Stimulated activated naive CD4-positive, alpha-beta T cell treated with Interleukin-2 at 50 U/mL for 16 hours (primary cell): ENCODE data around the gene PKIG.

Experiments used
- DNase-seq: peaks from one replicate; lab custom pipeline; 2025; lab: John Stamatoyannopoulos, UW

PKIG gene

DNA sequence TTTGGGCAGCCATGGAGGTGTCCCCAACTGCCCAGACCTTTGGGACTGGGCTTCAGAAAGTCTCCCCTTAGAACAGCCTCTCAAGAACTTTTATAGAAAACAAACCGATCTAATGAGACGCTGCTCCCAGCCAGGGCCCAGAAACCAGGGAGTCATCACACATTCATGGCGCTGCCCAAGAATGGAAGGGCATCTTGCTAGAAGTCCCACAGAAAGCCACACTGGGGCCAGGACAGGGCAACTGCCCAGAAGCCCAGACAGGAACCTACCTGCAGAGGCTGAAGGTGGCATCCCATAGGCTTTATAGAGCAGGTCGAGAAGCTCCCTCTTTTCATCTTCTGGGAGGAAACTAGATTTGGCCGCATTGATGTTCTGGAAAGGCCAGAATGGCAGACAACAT is 37.7 kb downstream of the PKIG start:
- no peak for DNase-seq

DNA sequence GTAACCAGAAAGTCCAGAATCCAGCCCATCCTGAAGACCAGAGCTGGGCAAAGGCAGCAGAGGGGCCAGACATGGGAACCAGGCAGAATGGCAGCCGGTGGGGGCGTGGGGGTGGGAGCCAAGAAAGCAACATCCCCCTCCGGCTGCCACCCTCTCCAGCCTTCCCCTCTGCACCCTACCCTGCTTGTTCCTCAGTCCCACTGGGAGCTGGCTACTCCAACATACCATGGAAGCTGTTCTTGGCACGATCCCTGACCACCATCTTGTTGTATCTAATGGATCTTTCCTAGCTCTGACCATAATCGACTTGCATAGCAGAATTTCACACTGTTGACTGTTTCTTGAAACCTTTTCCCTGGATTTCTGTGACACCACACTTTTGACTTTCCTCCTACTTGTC is 38.9 kb downstream of the PKIG start:
- no peak for DNase-seq

DNA sequence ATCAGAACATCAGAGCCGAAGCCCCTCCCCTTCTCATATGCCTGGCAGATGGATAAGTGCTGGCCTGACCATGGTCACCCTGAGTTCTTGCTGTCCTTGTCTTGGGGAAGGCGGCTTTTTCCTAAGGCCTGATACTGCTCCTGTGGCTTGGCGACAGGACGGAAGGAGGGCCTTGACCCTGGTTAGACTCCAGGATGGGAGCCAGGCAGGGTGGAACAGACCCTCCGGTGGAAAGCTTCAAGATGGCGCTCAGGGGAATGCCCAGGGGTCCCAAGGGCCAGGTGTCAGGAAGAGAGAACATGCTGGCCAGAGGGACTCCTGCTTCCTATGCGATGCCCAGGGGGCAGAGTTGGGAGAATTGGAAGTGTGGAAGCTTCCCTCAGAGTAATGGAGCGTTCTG is 39.6 kb downstream of the PKIG start:
- DNase-seq = no peak

DNA sequence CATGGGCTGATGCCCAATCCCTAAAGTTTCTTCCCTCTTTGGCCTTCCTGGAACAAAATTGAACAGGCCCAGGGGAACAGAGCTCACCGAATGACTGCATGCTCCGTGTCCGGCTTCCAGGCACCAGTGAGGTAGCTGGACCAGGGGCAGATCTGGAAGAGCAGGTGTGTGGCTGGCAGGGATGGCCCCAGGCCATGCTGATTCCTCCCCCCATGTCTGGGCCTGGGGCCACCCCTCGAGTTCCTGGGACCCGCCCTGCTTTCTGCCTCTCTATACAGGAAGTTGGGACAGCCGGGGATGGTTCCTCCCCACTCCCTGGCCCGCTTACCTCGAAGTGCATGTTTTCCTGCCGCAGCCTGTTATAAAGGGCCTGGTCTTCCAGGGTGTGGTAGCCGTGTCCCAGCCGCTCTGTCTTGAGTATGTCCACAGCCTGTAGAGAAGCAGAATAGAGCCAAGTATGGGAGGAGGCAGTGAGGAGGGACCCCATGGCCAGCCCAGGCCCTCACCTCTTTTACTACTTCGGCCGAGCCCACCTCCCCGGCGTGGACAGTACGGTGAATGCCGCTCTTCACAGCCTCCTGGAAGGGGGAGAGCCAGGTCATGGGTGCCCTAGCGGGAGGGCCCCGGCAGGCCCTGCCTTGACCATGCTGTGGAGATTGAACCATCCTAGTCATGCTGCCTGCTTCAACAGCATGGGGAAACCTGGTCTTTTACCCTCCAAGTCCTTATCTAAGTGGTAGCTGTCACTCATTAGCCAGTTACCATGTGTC is 40.3 kb downstream of the PKIG start:
- DNase-seq = no peak

DNA sequence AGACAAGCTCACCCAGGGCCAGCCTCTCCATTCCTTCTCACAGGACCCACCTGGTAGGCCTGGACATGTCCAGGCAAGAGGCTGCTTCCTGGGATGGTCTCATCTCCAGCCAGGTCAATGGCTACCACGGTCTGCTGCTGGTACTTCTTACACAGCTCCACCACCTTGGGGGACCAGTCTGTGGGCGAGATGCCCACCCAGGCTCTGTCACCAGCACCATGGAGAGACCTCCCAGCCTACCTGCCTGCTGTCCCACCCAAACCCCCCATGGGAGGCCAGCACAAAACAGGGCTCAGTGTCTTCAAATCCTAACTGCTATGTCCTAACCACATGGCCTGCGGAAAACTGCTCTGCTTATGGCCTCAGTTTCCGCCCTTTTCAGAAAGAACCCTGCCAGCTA is 41.8 kb downstream of the PKIG start:
- no peak for DNase-seq

DNA sequence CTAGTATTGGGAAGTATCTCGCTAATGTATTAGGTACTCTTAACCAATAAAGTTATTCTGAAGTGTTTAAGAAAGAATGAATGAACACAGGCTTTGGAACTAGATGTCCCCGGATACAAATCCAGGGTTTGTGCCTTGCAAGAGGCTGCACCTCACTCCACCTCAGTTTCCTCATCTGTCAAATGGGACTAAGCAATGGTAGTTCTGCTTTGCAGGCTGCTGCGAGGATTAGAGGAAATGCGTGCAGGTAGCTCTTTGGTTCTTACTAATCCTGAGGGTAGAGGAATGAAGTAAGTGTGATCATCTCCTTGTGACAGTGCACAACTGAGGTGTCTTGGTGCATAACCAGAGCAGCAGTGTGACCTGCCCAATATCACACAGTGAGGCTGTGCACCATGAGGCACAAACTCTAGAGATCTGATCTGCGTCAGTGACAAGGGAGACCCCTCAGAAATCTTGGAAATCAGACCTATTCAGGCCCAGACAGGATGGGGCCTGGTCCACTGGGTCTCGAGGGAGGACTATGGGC is 42.4 kb downstream of the PKIG start:
- no peak for DNase-seq

DNA sequence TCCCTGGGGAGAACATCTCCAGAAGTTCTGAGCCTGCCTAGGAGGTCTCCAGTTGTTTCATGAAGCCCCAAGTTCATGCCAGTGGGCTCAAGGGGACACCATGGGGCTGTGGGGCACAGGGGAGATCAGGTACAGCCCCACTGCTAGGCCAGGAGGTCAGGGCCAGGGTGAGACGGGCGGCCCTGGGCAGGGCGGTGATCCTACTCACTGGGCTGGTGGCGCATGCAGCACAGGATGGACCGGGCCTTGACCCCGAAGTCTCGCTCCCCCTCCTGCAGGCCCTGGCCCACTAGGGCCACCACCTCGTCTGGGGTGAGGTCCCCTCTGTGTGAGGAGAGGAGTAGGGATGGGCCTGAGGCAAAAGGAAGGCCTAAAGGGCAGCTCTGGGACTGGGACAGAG is 43.0 kb downstream of the PKIG start:
- no peak for DNase-seq

DNA sequence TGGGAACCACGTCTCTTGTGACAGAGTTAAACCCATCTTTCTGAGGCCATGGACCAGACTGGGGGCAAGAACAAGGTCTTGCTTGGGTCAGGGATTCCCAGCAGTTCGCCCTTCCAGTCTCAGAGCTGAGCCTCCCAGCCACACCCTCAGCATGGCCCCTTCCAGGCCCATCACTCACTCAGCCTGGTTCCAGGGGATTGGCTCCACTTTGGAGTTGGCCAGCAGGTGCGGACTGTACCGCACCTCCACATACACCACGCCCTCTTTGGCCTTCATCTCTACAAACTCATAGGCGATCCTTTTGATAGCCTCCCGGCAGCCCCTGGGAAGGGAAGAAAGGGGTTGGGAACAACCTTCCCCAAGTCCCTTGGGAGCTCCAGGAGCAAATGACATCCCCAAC is 43.9 kb downstream of the PKIG start:
- no peak for DNase-seq

DNA sequence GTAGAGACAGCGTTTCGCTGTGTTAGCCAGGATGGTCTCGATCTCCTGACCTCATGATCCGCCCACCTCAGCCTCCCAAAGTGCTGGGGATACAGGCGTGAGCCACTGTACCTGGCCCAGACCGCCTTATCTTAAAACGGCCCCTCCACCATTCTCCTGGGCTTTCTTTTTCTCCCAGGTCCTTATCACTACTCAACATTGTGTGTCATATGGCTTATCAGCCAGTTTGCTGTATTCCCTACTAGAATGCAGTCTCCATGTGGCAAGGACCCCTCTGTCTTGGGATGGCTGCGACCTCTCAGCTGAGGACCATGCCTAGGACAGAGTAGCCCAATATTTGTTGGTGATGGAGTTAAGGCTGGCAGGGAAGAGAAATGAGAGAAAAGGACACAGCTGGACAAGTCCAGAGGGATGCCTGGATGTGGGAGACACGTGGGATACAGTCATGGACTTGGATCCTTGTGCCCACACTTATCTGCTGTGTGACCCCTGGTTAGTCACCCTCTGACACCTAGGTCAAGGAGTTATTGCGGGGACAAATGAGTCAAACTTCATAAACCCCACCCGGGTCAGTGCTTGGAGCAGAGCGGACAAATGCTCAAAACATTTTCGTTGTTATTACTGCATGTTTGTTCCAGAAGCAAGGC is 45.1 kb downstream of the PKIG start:
- no peak for DNase-seq

DNA sequence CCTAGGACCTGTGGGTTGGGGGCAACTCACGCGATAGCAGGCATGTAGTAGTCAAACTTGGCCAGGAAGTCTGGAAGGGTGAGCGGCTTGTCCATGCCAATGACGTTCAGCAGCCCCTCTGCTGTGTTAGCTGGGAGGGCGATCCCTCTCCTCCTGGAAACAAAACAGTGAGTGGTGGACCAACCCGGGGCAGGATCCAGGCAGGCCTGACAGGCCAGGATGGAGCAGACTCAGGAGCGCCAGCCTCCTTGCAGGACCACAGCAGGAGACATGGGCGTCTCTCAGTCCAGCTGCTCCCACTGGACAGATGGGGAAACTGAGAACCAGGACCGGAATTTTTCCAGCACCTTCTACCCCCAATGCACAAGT is 46.6 kb downstream of the PKIG start:
- no peak for DNase-seq

DNA sequence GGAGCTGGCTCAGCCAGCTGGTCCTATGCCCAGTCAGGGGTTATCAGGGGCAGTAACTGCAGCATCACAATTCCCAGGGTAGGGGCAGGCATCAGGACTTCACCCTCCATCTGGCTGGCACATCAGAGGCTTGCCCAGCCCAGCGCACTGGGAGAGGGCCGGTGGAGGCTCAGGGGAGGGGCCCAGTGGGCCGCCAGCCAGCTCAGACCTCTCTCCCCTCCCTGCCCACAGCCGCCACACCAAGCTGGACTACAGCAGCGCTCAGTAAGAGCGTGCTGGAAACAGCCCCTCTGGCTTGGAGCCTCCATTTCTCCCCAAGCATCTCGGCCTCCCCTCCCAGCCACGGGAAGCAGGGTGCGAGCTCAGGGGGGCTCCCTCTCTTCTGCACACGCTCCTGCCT is 47.2 kb downstream of the PKIG start:
- no peak for DNase-seq

DNA sequence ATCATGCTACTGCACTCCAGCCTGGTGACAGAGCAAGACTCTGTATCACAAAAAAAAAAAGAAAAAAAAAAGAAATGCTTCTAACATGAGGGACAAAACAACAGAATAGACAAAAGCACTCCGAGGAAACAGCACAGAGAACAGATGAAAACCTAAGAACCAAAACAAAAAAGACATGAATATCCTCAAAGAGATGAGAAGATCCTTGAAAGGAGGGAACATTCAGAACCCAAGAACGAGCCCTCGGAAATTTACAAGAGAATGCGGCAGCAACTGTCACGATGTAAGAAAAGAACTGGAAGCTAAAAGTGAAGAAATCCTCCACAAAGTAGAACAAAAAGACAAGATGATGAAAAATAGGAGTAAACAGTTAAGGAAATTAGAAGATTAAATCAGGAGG is 47.9 kb downstream of the PKIG start:
- no peak for DNase-seq

DNA sequence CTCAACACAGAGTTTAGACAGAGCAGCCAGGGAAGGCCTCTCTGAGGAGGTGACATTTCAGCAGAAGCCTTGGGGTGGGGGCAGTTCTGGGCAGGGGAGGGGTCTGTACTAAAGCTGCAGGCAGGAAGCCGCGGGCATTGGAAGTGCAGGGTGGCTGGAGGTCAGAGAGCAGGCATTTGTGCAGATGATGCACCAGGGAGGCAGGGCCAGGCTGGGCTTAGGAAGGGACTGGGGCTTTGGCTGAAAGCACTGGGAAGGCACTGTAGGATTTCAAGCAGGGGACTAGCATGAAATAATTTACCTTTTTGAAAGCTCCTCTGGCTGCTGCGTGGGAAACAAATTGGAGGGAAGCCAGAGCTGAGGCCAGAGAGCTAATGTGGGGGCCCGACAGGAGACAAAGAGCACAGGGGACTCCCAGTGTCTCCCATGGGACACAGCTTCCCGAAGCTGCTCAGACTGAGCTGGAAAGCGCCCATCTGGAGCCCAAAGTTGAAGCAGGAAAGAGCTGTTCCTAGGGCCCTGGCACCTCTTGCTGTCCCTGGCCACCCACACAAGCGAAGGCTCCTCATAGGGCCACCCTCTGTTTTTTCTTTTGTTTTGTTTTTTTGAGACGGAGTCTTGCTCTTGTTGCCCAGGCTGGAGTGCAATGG is 49.8 kb downstream of the PKIG start:
- no peak for DNase-seq

DNA sequence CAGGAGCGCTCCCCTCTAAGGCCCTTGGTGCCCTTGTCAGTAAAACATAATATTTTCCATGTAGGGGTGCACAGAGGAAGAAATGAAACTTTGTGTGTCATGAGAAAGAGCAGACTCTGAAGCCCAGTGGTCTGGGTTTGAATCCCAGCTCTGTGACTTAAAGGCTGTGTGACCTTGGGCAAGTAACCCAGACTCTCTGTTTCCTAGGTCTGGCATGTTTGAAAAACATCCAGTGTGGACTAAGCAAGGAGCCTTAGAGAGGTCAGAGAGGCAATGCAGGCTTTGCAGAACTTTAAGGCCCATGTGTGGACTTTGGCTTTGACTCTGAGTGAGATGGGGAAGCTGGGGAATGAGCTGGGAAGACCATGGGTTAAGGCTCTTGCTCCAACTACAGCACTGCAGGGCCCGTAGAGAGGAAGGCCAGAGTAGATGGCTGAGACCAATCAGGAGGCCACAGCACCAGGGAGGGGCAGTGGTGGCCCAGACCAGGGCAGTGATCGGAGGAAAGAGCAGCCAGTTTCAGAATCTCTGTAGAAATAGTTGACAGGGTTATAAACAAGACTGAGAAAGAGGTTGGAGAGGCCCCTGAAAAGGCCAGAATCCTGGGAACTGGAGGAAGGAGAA is 50.9 kb downstream of the PKIG start:
- no peak for DNase-seq

DNA sequence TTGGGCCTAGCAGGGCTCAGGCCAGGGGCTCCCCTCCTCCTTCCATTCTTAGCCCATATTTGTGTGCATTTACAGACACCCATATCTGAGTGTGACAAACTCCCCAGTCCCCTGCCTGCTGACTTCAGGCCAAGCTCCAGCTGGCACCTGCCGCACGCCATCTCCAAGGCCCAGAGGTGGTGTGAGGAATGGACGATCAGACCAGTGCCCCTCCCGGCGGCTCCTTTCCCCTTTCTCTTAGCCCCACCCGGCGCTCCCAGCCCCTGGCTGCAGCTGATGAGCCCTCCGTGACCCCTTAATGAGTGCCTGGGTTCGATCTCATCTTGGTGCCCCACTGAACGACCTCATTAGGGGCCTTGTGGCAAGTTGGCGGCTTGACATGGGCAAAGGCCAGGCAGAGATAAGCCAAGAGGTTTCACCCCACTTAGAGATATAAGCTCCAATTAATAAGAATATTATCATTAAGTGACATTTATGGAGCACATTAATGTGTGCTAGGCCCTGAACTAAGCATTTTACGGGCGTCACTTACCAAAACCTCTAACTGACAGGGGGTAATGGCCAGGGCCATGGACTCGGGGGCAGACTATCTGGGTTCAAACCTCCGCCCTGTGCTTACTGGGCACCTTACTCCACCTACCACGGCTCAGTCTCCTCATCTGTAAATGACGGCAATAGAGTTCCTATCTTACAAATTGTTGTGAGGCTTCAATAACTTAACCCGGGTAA is 51.7 kb downstream of the PKIG start:
- no peak for DNase-seq

DNA sequence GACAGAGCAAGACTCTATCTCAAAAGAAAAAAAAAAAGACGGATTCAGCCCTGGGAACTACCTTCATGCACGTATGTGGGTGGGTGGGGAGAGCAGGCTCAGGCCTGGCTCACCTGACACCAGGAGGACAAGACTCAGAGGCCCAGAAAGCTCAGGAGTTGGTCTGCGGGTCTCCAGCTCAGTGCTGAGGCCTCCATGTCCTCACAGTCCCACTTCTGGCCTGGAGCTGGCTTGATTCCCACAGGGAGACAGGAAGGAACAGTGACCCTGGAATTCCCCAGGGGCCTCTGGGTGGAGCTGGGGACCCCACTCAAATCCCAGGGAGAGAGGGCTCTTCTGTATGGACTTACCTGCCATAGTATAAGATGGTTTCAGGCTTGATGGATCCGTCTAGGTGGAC is 53.5 kb downstream of the PKIG start:
- no peak for DNase-seq

DNA sequence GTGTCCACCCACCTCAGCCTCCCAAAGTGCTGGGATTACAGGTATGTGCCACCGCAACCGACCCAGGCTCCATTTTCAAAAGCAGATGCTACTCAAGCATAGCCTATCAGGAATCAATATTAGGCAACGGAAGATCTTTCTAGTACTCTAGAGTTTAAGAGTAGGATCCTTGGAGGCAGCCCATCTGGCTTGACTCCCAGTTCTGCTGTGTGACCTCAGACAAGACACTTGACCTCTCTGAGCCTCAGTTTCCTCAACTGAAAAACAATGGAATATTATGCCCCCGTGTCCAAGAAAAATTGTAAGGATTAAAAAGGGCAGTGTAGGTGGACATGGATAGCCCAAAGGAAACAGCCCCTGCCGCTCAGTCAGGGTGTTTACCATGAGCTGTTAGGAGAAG is 54.7 kb downstream of the PKIG start:
- no peak for DNase-seq

DNA sequence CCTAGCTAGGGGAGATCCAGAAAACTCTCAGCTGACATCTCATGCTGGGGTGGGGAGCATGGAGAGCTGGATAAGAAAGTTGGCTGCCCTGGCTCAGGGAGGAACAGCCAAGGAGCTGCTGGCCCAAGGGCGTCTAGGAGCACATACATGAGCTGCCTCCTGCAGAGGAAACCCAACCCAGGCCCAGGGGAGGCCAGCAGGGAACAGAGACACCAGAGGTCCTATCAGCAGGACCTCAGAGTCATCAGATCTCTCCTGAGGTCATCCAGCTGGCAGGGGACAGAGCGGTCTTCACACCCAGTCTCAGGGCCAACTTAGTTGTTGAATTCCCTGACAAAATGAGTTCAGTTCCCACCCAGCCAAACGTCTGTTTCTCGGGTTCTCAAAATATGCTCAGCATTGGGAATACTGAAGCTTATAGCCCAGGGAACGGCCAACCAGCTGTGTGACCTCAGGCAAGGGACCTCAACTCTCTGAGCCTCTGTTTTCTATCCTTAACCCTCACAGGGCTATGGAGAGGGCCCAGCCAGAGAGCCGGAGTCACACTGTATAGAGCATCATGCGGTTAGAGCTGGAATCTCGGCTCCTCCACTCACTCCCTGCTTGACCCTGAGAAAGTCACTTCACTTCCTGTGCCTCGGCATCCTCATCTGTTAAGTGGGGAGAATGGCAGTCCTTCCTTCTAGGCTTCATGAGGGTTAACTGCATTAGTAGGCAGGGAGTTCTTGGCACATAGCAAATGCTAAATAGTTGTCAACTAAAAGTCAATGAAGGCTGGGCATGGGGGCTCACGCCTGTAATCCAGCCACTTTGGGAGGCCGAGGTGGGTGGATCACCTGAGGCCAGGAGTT is 55.4 kb downstream of the PKIG start:
- no peak for DNase-seq

DNA sequence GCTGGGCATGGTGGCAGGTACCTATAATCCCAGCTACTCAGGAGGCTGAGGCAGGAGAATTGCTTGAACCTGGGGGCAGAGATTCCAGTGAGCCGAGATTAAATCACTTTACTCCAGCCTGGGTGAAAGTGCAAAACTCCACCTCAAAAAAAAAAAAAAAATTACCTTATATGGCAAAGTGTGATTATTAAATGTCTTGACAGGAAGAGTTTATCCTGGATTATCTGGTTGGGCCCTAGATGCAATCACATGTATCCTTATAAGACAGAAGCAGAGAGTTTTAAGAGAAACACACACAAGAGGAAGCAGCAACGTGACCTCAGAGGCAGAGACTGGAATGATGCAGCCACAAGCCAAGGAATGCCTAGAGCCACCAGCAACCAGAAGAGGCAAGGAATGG is 58.1 kb downstream of the PKIG start:
- DNase-seq = no peak

DNA sequence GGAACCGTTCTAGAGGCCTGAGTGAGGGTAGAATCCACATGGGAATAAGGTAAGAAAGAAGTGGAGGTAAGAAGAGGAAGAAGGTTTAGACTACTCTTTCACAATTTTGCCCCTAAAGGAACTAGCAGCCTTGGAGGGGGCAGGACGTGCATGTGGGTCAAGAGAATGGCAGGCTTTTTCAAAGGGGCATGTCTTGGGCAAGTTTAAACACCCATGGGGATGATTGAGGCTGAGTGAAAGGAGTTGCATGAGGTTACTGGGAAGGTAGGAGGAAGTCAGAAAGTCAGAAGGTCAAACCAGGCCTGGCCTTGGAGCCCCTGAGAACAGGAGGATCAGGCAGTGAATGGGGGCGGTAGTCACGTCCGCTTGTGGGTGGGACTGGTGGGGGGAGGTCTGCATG is 58.9 kb downstream of the PKIG start:
- no peak for DNase-seq
